Measurements from ENCODE around the gene CBARP. TPM values are rescaled to one million over a fixed set of nuclear protein-coding genes. Genes with fewer than 3 reads are reported as not detected.
A peak's percentile ranks its signal among the peaks of the same experiment; 100 is the strongest.

Gene CBARP
- total RNA-seq, 2 experiments from 2014 or later, result 0.09 to 0.13 TPM

- Histone ChIP-seq H3K4me3 (ENCODE audit: low read depth, low read length, poor library complexity, severe bottlenecking) (no peak overlapping the region), H2AFZ (ENCODE audit: low read length) (no peak overlapping the region), H3K27ac (ENCODE audit: low read depth, low read length, poor library complexity, severe bottlenecking) (peak overlapping the region; percentile 87), H3K79me2 (ENCODE audit: insufficient read depth, low read depth, low read length) (peaks cover 32% of the 10 kb centered on the region; the same call in 1 of the 2 replicates), H3K9me3 (ENCODE audit: low read length) (no peaks in the 10 kb centered on the region), H3K9me2 (ENCODE audit: insufficient read depth, low read length) (no peaks in the 10 kb centered on the region), H3K36me3 (ENCODE audit: insufficient read depth, low read length) (peaks cover 61% of the 10 kb centered on the region), H3K4me1 (ENCODE audit: insufficient read depth, low read length, poor library complexity, severe bottlenecking) (peaks cover 58% of the 10 kb centered on the region), H4K20me1 (ENCODE audit: insufficient read depth, low read length) (0 out of 2 replicates have a peak, but pooled peaks cover 7% of the 10 kb centered on the region), H3K4me2 (ENCODE audit: low read length) (no peak overlapping the region)
- ChIA-PET POLR2A (interaction anchor here (0.6 kb wide), 1 partner anchor 192 kb away, joined by 5 read pairs; no protein-coding TSS in a partner anchor), CTCF (ENCODE audit: unreplicated experiment) (no interaction called here)
- no peak for DNase-seq (ENCODE audit: low spot score)
- TF ChIP-seq EZH2phosphoT487 (IDR thresholded peaks at IDR 0.05; ENCODE audit: borderline replicate concordance, low read depth, low read length) (no peak), CTCF (conservative IDR thresholded peaks at IDR 0.05; ENCODE audit: low read length) (no peak)
- intact Hi-C loops (cut with micrococcal nuclease; ENCODE audit: unreplicated experiment), result no loop called here
- BruUV-seq (replicated peaks), result no TSS peak
These were observed 19.1 kb upstream of the CBARP start for GRCh38 chr19:1256646-1257474.

- CTCF ChIA-PET (ENCODE audit: unreplicated experiment), result no interaction called here
- POLR2A ChIA-PET, result no interaction called here
- 0 out of 2 replicates have a peak, but pooled peaks cover 7% of the 10 kb centered on the region for H4K20me1 ChIP-seq (ENCODE audit: insufficient read depth, low read length)
- no peaks in the 10 kb centered on the region for H3K9me3 ChIP-seq (ENCODE audit: low read length)
- no peak for DNase-seq (ENCODE audit: low spot score)
- TF ChIP-seq CTCF (conservative IDR thresholded peaks at IDR 0.05; ENCODE audit: low read length), result no peak
- no peak for TF ChIP-seq EZH2phosphoT487 (IDR thresholded peaks at IDR 0.05; ENCODE audit: borderline replicate concordance, low read depth, low read length)
- H3K9me2 ChIP-seq (ENCODE audit: insufficient read depth, low read length), result no peaks in the 10 kb centered on the region
- H2AFZ ChIP-seq (ENCODE audit: low read length), result no peak overlapping the region
- intact Hi-C loops (cut with micrococcal nuclease; ENCODE audit: unreplicated experiment), result no loop called here
- H3K79me2 ChIP-seq (ENCODE audit: insufficient read depth, low read depth, low read length), result peaks cover 41% of the 10 kb centered on the region; the same call in 1 of the 2 replicates
- BruUV-seq (replicated peaks), result no TSS peak
- peaks cover 58% of the 10 kb centered on the region for H3K4me1 ChIP-seq (ENCODE audit: insufficient read depth, low read length, poor library complexity, severe bottlenecking)
- peaks cover 74% of the 10 kb centered on the region for H3K36me3 ChIP-seq (ENCODE audit: insufficient read depth, low read length)
- no peak overlapping the region for H3K27ac ChIP-seq (ENCODE audit: low read depth, low read length, poor library complexity, severe bottlenecking)
- H3K4me2 ChIP-seq (ENCODE audit: low read length), result no peak overlapping the region
- no peak overlapping the region for H3K4me3 ChIP-seq (ENCODE audit: low read depth, low read length, poor library complexity, severe bottlenecking)
These were observed 17.7 kb upstream of the CBARP start for GRCh38 chr19:1255186-1256161.

All from OCI-LY7 (cell line).